Measurements from ENCODE around the gene ATF7.

Gene ATF7

DNA sequence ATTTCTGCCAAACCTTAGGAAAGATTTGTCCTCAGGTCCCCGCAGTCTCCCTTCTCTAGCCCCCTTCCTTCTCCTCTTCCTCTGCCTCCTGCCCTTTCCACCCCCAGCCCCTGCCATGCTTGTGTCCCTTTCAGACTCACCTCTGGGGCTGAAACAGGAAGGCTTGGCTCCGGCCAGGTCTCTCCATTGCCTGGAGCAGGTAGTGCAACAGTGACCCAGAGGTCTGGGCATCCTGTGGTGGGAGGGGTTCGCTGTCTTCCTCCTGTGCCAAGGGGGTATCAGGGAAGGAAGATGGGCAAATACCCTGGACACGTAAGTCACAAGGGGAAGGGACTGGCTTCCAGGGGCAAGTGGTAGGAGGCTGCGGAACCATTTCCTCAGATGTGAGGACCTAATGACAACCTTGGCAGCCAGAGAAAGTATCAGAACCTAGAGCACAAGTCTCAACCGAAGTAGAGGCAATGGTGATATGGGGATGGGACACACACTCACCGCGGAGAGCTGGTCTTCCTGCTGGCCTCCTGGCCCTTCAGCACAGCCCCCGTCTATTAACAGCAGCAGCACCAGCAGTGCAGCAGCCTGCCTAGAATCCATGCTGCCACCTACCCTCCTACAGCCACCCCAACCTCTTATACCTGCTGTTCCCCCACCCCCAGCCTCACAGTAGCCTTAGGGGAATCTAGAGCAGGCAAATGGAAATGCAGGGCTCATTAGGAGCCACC lies 119.1 kb downstream of the ATF7 start, which contains the start of gene NPFF:
NPFF (minus strand) TSS at position 604 of the 722 bp plus-strand sequence; CDS start at position 594, 10 bp downstream.
- H3K27me3 ChIP-seq (ENCODE audit: insufficient read depth, poor library complexity, severe bottlenecking), result no peaks in the 10 kb centered on the region
- no peak within 1 kb of the TSS for H3K27ac ChIP-seq (replicated peaks)
- no peak within 1 kb of the TSS for H3K4me3 ChIP-seq (replicated peaks; ENCODE audit: insufficient read depth, low read length)
- no peak for DNase-seq (ENCODE audit: low read depth in 1 of 2, low spot score in 1 of 2)
- TF ChIP-seq POLR2AphosphoS5 (IDR thresholded peaks at IDR 0.05; ENCODE audit: low read depth), result peak; percentile 16; the same call in 1 of the 2 replicates
- TF ChIP-seq, protein P1, sequence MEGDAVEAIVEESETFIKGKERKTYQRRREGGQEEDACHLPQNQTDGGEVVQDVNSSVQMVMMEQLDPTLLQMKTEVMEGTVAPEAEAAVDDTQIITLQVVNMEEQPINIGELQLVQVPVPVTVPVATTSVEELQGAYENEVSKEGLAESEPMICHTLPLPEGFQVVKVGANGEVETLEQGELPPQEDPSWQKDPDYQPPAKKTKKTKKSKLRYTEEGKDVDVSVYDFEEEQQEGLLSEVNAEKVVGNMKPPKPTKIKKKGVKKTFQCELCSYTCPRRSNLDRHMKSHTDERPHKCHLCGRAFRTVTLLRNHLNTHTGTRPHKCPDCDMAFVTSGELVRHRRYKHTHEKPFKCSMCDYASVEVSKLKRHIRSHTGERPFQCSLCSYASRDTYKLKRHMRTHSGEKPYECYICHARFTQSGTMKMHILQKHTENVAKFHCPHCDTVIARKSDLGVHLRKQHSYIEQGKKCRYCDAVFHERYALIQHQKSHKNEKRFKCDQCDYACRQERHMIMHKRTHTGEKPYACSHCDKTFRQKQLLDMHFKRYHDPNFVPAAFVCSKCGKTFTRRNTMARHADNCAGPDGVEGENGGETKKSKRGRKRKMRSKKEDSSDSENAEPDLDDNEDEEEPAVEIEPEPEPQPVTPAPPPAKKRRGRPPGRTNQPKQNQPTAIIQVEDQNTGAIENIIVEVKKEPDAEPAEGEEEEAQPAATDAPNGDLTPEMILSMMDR (IDR thresholded peaks at IDR 0.05; ENCODE audit: insufficient read depth, low read length), result no peak

GRCh38 chr12:53506450-53506785 lies 119.8 kb downstream of the ATF7 start:
- TF ChIP-seq, protein P2, sequence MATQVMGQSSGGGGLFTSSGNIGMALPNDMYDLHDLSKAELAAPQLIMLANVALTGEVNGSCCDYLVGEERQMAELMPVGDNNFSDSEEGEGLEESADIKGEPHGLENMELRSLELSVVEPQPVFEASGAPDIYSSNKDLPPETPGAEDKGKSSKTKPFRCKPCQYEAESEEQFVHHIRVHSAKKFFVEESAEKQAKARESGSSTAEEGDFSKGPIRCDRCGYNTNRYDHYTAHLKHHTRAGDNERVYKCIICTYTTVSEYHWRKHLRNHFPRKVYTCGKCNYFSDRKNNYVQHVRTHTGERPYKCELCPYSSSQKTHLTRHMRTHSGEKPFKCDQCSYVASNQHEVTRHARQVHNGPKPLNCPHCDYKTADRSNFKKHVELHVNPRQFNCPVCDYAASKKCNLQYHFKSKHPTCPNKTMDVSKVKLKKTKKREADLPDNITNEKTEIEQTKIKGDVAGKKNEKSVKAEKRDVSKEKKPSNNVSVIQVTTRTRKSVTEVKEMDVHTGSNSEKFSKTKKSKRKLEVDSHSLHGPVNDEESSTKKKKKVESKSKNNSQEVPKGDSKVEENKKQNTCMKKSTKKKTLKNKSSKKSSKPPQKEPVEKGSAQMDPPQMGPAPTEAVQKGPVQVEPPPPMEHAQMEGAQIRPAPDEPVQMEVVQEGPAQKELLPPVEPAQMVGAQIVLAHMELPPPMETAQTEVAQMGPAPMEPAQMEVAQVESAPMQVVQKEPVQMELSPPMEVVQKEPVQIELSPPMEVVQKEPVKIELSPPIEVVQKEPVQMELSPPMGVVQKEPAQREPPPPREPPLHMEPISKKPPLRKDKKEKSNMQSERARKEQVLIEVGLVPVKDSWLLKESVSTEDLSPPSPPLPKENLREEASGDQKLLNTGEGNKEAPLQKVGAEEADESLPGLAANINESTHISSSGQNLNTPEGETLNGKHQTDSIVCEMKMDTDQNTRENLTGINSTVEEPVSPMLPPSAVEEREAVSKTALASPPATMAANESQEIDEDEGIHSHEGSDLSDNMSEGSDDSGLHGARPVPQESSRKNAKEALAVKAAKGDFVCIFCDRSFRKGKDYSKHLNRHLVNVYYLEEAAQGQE (IDR thresholded peaks at IDR 0.05; ENCODE audit: insufficient replicate concordance, low read depth), result no peak
- TF ChIP-seq GABPA (IDR thresholded peaks at IDR 0.05; ENCODE audit: low read depth) (no peak), SPI1 (IDR thresholded peaks at IDR 0.05; ENCODE audit: borderline replicate concordance, low read depth) (no peak)

DNA sequence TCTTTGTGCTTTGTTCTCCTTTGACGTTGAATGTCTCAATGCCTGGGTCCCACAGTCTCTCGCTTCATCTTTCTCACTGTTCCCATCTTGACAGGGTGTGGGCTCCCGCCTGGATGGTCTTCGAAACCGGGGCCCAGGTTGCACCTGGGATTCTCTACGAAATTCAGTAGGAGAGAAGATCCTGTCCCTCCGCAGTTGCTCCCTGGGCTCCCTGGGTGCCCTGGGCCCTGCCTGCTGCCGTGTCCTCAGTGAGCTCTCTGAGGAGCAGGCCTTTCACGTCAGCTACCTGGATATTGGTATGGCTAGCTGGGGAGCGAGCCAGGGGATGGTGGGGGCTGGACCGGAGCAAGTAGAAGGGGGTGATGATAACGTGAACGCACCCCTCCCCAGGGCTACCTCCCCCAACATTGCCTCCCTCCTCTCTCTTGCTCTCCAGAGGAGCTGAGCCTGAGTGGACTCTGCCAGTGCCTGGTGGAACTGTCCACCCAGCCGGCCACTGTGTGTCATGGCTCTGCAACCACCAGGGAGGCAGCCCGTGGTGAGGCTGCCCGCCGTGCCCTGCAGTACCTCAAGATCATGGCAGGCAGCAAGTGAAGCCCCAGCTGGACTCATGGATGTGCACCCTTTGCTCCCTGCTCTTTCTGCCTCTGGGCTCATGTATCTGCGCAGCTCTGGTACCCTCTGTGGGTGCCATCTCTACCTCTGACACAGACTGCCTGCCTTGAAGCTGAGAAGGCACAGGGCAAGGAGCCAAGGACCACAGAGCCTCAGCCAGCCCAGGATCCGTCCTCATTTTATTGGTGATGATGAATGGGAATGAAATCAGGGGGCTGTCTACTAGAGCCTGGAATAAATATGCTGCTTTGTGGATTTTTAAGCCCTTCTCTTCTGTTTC lies 120.4 kb downstream of the ATF7 start:
- TF ChIP-seq POLR2AphosphoS5 (IDR thresholded peaks at IDR 0.05; ENCODE audit: low read depth), result no peak
- no peak for DNase-seq (ENCODE audit: low read depth in 1 of 2, low spot score in 1 of 2)
- Histone ChIP-seq H3K4me3 (replicated peaks; ENCODE audit: insufficient read depth, low read length) (no peak overlapping the region), H3K27me3 (ENCODE audit: insufficient read depth, poor library complexity, severe bottlenecking) (no peaks in the 10 kb centered on the region), H3K27ac (replicated peaks) (no peak overlapping the region)

More at GRCh38 chr12:53506450-53506785, 119.8 kb downstream of the ATF7 start:
- no peak overlapping the region for H3K4me3 ChIP-seq (replicated peaks; ENCODE audit: insufficient read depth, low read length)
- no peak for DNase-seq (ENCODE audit: low read depth in 1 of 2, low spot score in 1 of 2)
- H3K27ac ChIP-seq (replicated peaks), result no peak overlapping the region
- no peaks in the 10 kb centered on the region for H3K27me3 ChIP-seq (ENCODE audit: insufficient read depth, poor library complexity, severe bottlenecking)

GRCh38 chr12:53505086-53505485 lies 121.1 kb downstream of the ATF7 start:
- DNase-seq (ENCODE audit: low read depth in 1 of 2, low spot score in 1 of 2), result no peak
- Histone ChIP-seq H3K4me3 (replicated peaks; ENCODE audit: insufficient read depth, low read length) (no peak overlapping the region), H3K27ac (replicated peaks) (no peak overlapping the region), H3K27me3 (ENCODE audit: insufficient read depth, poor library complexity, severe bottlenecking) (no peaks in the 10 kb centered on the region)
- TF ChIP-seq GABPA (IDR thresholded peaks at IDR 0.05; ENCODE audit: low read depth), result no peak

GRCh38 chr12:53504004-53504920 lies 121.9 kb downstream of the ATF7 start:
- no peak for DNase-seq (ENCODE audit: low read depth in 1 of 2, low spot score in 1 of 2)
- no peaks in the 10 kb centered on the region for H3K27me3 ChIP-seq (ENCODE audit: insufficient read depth, poor library complexity, severe bottlenecking)
- TF ChIP-seq GABPA (IDR thresholded peaks at IDR 0.05; ENCODE audit: low read depth) (no peak), SPI1 (IDR thresholded peaks at IDR 0.05; ENCODE audit: borderline replicate concordance, low read depth) (no peak), POLR2AphosphoS5 (IDR thresholded peaks at IDR 0.05; ENCODE audit: low read depth) (no peak)
- TF ChIP-seq, protein P1 (IDR thresholded peaks at IDR 0.05; ENCODE audit: insufficient read depth, low read length), result no peak
- TF ChIP-seq, protein P2 (IDR thresholded peaks at IDR 0.05; ENCODE audit: insufficient replicate concordance, low read depth), result no peak
- H3K4me3 ChIP-seq (replicated peaks; ENCODE audit: insufficient read depth, low read length), result no peak overlapping the region
- no peak overlapping the region for H3K27ac ChIP-seq (replicated peaks)

Data from HL-60 (cell line).